Mammary epithelial cell (primary cell): ENCODE results near the gene IFNL2.
"Not testable (repeated sequence)": the region's sequence is repeated elsewhere in the genome, so short reads cannot be mapped to it uniquely, and the experiment has no call there.

Experiments
- EZH2 ChIP-seq: IDR thresholded peaks from 2 replicates; pipeline ENCODE4 v1.6.1; 2012; ENCODE audit warnings: low read length, inconsistent platforms, borderline replicate concordance
- TF ChIP-seq, protein P1 (sequence below), 2 donors: IDR thresholded peaks in 1 of 2; conservative IDR thresholded peaks in 1 of 2; 2 replicates each; pipeline ENCODE4 v1.5.1; 2011 to 2012; ENCODE audit warnings: inconsistent platforms in 2 of 2, low read length in 2 of 2, mild to moderate bottlenecking in 2 of 2, control low read depth in 1 of 2, low read depth in 1 of 2; ENCODE audit not compliant: insufficient read depth in 1 of 2; ENCODE audit errors: extremely low read depth in 1 of 2

GRCh38 chr19:39245166-39245565 lies 23.0 kb upstream of the IFNL2 start:
- TF ChIP-seq, protein P1, sequence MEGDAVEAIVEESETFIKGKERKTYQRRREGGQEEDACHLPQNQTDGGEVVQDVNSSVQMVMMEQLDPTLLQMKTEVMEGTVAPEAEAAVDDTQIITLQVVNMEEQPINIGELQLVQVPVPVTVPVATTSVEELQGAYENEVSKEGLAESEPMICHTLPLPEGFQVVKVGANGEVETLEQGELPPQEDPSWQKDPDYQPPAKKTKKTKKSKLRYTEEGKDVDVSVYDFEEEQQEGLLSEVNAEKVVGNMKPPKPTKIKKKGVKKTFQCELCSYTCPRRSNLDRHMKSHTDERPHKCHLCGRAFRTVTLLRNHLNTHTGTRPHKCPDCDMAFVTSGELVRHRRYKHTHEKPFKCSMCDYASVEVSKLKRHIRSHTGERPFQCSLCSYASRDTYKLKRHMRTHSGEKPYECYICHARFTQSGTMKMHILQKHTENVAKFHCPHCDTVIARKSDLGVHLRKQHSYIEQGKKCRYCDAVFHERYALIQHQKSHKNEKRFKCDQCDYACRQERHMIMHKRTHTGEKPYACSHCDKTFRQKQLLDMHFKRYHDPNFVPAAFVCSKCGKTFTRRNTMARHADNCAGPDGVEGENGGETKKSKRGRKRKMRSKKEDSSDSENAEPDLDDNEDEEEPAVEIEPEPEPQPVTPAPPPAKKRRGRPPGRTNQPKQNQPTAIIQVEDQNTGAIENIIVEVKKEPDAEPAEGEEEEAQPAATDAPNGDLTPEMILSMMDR (conservative IDR thresholded peaks at IDR 0.05 in 1 of 2, IDR thresholded peaks at IDR 0.05 in 1 of 2; ENCODE audit: extremely low read depth in 1 of 2, insufficient read depth in 1 of 2, low read depth in 1 of 2, low read length in 2 of 2) = not testable (repeated sequence)
- not testable (repeated sequence) for TF ChIP-seq EZH2
